ENCODE data around the gene HIVEP3. TPM values are rescaled to one million over a fixed set of nuclear protein-coding genes. Genes with fewer than 3 reads are reported as not detected.

HIVEP3 gene
- total RNA-seq, 1 donor from 2014 or later, result 0.37 TPM

- peaks cover 4% of the 10 kb centered on the region for H3K27me3 Mint-ChIP-seq (ENCODE audit: insufficient read depth, low read depth)
- Histone ChIP-seq H3K4me2 (no peak overlapping the region), H3K27me3 (no peaks in the 10 kb centered on the region), H3K27ac (no peak overlapping the region), H3K36me3 (no peaks in the 10 kb centered on the region), H3K79me2 (ENCODE audit: low read depth) (no peaks in the 10 kb centered on the region), H4K20me1 (ENCODE audit: low read depth) (no peaks in the 10 kb centered on the region), H3K4me1 (no peaks in the 10 kb centered on the region), H3K9me3 (ENCODE audit: low read depth) (no peaks in the 10 kb centered on the region), H3F3A (ENCODE audit: low read depth) (no peaks in the 10 kb centered on the region), H2AFZ (replicated peaks) (no peak overlapping the region), H3K9ac (no peak overlapping the region), H3K4me3 (no peak overlapping the region)
- H3K27ac Mint-ChIP-seq, result no peak overlapping the region
- H3K4me3 Mint-ChIP-seq, result no peak overlapping the region
- H3K9me3 Mint-ChIP-seq, result no peaks in the 10 kb centered on the region
- peaks cover 7% of the 10 kb centered on the region for H3K4me1 Mint-ChIP-seq
- no peak for DNase-seq (ENCODE audit: low spot score)
- TF ChIP-seq EZH2phosphoT487 (IDR thresholded peaks at IDR 0.05), result no peak
- no peak for TF ChIP-seq EZH2 (IDR thresholded peaks at IDR 0.05)
- no peak for TF ChIP-seq CTCF (IDR thresholded peaks at IDR 0.05)
- H3K36me3 Mint-ChIP-seq, result no peaks in the 10 kb centered on the region
Observed at GRCh38 chr1:41720861-41721410, 197.8 kb downstream of the HIVEP3 start.

- H4K20me1 ChIP-seq (ENCODE audit: low read depth), result no peaks in the 10 kb centered on the region
- H3F3A ChIP-seq (ENCODE audit: low read depth), result no peaks in the 10 kb centered on the region
- Mint-ChIP-seq H3K36me3 (no peaks in the 10 kb centered on the region), H3K9me3 (no peaks in the 10 kb centered on the region), H3K4me3 (no peak overlapping the region), H3K27ac (no peak overlapping the region), H3K4me1 (peaks cover 12% of the 10 kb centered on the region), H3K27me3 (ENCODE audit: insufficient read depth, low read depth) (peaks cover 6% of the 10 kb centered on the region)
- no peaks in the 10 kb centered on the region for H3K79me2 ChIP-seq (ENCODE audit: low read depth)
- H3K27me3 ChIP-seq, result no peaks in the 10 kb centered on the region
- H3K9me3 ChIP-seq (ENCODE audit: low read depth), result no peaks in the 10 kb centered on the region
- H3K27ac ChIP-seq, result no peak overlapping the region
- TF ChIP-seq CTCF (IDR thresholded peaks at IDR 0.05), result no peak
- TF ChIP-seq EZH2phosphoT487 (IDR thresholded peaks at IDR 0.05), result no peak
- no peaks in the 10 kb centered on the region for H3K4me1 ChIP-seq
- no peak overlapping the region for H3K9ac ChIP-seq
- H3K4me2 ChIP-seq, result no peak overlapping the region
- no peaks in the 10 kb centered on the region for H3K36me3 ChIP-seq
- H2AFZ ChIP-seq (replicated peaks), result no peak overlapping the region
- no peak overlapping the region for H3K4me3 ChIP-seq
- no peak for DNase-seq (ENCODE audit: low spot score)
Observed at GRCh38 chr1:41719590-41719989, 199.1 kb downstream of the HIVEP3 start.

DNA sequence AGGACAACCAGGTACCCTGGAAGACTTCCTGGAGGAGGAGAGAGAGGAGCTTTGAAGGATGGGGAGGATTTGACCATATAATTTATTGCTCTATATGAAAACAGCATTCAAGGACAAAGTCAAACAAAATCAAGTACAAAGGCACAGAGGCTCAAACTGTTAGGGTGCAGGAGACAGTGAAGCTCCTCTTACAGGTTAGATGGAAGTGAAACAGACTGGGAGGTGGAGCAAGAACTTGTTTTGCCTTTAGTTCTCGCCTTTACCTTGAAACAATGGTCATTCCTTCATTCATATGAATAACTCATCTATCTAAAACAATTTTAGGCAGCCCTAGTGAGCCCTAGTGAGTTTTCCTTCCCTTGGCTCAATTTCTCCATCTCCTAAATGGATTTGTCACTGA, 199.6 kb downstream of the HIVEP3 start:
- Mint-ChIP-seq H3K9me3 (no peaks in the 10 kb centered on the region), H3K4me1 (peaks cover 17% of the 10 kb centered on the region), H3K4me3 (no peak overlapping the region), H3K27me3 (ENCODE audit: insufficient read depth, low read depth) (peaks cover 6% of the 10 kb centered on the region), H3K27ac (no peak overlapping the region), H3K36me3 (no peaks in the 10 kb centered on the region)
- no peaks in the 10 kb centered on the region for H3K4me1 ChIP-seq
- no peaks in the 10 kb centered on the region for H3K27me3 ChIP-seq
- H3K9me3 ChIP-seq (ENCODE audit: low read depth), result no peaks in the 10 kb centered on the region
- no peaks in the 10 kb centered on the region for H4K20me1 ChIP-seq (ENCODE audit: low read depth)
- H3K79me2 ChIP-seq (ENCODE audit: low read depth), result no peaks in the 10 kb centered on the region
- TF ChIP-seq EZH2phosphoT487 (IDR thresholded peaks at IDR 0.05) (no peak), EZH2 (IDR thresholded peaks at IDR 0.05) (no peak), CTCF (IDR thresholded peaks at IDR 0.05) (no peak)
- H2AFZ ChIP-seq (replicated peaks), result no peak overlapping the region
- no peaks in the 10 kb centered on the region for H3K36me3 ChIP-seq
- DNase-seq (ENCODE audit: low spot score), result no peak
- no peaks in the 10 kb centered on the region for H3F3A ChIP-seq (ENCODE audit: low read depth)
- H3K9ac ChIP-seq, result no peak overlapping the region
- no peak overlapping the region for H3K4me3 ChIP-seq
- no peak overlapping the region for H3K27ac ChIP-seq
- no peak overlapping the region for H3K4me2 ChIP-seq
